Measurements from ENCODE around the gene CGREF1. TPM values are rescaled to one million over a fixed set of nuclear protein-coding genes. Genes with fewer than 3 reads are reported as not detected.

Gene CGREF1
- total RNA-seq, 1 experiment from 2014 or later, result 4.0 TPM

GRCh38 chr2:27160191-27160590 lies 41.3 kb upstream of the CGREF1 start:
- RAD21 ChIA-PET (ENCODE audit: low non-redundant PET in 1 of 2, low total read pairs in 2 of 2, uncharacterized antibody in 2 of 2, unreplicated experiment in 2 of 2), result no interaction called here
- H3K9me3 ChIP-seq (ENCODE audit: control insufficient read depth in 1 of 2, insufficient read depth in 1 of 2, low read depth in 1 of 2, low read length in 2 of 2), result no peaks in the 10 kb centered on the region
- no peak for DNase-seq (ENCODE audit: low read depth, low spot score)
- H3K79me2 ChIP-seq (ENCODE audit: insufficient read depth, low read length), result no peaks in the 10 kb centered on the region
- no peaks in the 10 kb centered on the region for H3K36me3 ChIP-seq (ENCODE audit: control insufficient read depth in 1 of 2, insufficient read depth in 2 of 2, low read length in 2 of 2)
- 0 out of 4 replicates have a peak, but pooled peaks cover 0 to 3% of the 10 kb centered on the region in 2 experiments for H3K4me1 ChIP-seq (ENCODE audit: control insufficient read depth in 1 of 2, insufficient read depth in 2 of 2, low read length in 2 of 2)
- TF ChIP-seq CEBPB (IDR thresholded peaks at IDR 0.05; ENCODE audit: low read depth) (no peak), EGR1 (IDR thresholded peaks at IDR 0.05; ENCODE audit: low read depth) (no peak), YY1 (IDR thresholded peaks at IDR 0.05; ENCODE audit: extremely low read depth, insufficient replicate concordance, low read depth, low read length) (no peak), CTCF (IDR thresholded peaks at IDR 0.05 in 2 of 3, conservative IDR thresholded peaks at IDR 0.05 in 1 of 3; ENCODE audit: borderline replicate concordance in 1 of 3, insufficient read depth in 1 of 3, low read depth in 2 of 3, low read length in 2 of 3) (no peak), POLR2A (IDR thresholded peaks at IDR 0.05; ENCODE audit: borderline replicate concordance, extremely low read depth, insufficient read depth, insufficient read length) (no peak), REST (IDR thresholded peaks at IDR 0.05; ENCODE audit: low read depth) (no peak), CBX3 (IDR thresholded peaks at IDR 0.05; ENCODE audit: low read depth) (no peak), EZH2 (IDR thresholded peaks at IDR 0.05) (no peak), MAX (IDR thresholded peaks at IDR 0.05) (no peak), SIN3A (IDR thresholded peaks at IDR 0.05; ENCODE audit: low read depth) (no peak), ZNF274 (IDR thresholded peaks at IDR 0.05; ENCODE audit: low read depth, low read length) (no peak), POLR2AphosphoS5 (IDR thresholded peaks at IDR 0.05; ENCODE audit: low read depth, low read length) (no peak), ZBTB33 (IDR thresholded peaks at IDR 0.05; ENCODE audit: extremely low read depth, insufficient replicate concordance, low read length) (no peak)
- no peak overlapping the region for H3K9ac ChIP-seq (ENCODE audit: low read length)
- no peak overlapping the region for H3K4me3 ChIP-seq (replicated peaks in 1 of 2; ENCODE audit: low read depth in 1 of 2, low read length in 2 of 2)
- no peaks in the 10 kb centered on the region for H3K9me2 ChIP-seq (ENCODE audit: insufficient read depth)
- POLR2A ChIA-PET, result no interaction called here
- no peak overlapping the region for H3K27ac ChIP-seq (ENCODE audit: low read depth, low read length)
- H3K27me3 ChIP-seq (ENCODE audit: insufficient read depth, low read length), result no peaks in the 10 kb centered on the region
- CTCF ChIA-PET, result no interaction called here
- no peaks in the 10 kb centered on the region for H4K20me1 ChIP-seq (ENCODE audit: insufficient read depth)
- BruUV-seq (replicated peaks), result no TSS peak
- H2AFZ ChIP-seq (ENCODE audit: low read depth, low read length, poor library complexity, severe bottlenecking), result no peak overlapping the region
- ATAC-seq, result no peak
- no peak overlapping the region for H3K4me2 ChIP-seq (ENCODE audit: low read length)
- intact Hi-C loops (cut with micrococcal nuclease), result no loop called here

Measured in HCT116 (cell line).